Measurements from ENCODE around the gene IL5RA.

GRCh38 chr3:3110299-3110630 is at the start of gene IL5RA:
- TF ChIP-seq CTCF (IDR thresholded peaks at IDR 0.05; ENCODE audit: low read depth, low read length): no peak
- TF ChIP-seq EZH2phosphoT487 (IDR thresholded peaks at IDR 0.05; ENCODE audit: low read depth): no peak

Data from OCI-LY3 (cell line).